Endothelial cell of umbilical vein (primary cell): ENCODE results near the gene OCRL.

Source experiments
- CTCF ChIP-seq, 2 donors: IDR thresholded peaks; 1 replicate in 1 of 2; 2 replicates in 1 of 2; pipeline ENCODE4 v1.5.1; 2011; ENCODE audit warnings: low read length in 2 of 2, mild to moderate bottlenecking in 2 of 2, moderate library complexity in 2 of 2, control low read depth in 1 of 2, inconsistent platforms in 1 of 2, low read depth in 1 of 2; ENCODE audit not compliant: insufficient read depth in 1 of 2; ENCODE audit errors: extremely low read depth in 1 of 2
- EZH2 ChIP-seq: IDR thresholded peaks from 2 replicates; pipeline ENCODE4 v1.6.1; 2012; ENCODE audit warnings: borderline replicate concordance, low read depth, mild to moderate bottlenecking, moderate library complexity, low read length, inconsistent platforms; ENCODE audit not compliant: severe bottlenecking
- MYC ChIP-seq: IDR thresholded peaks from one replicate; pipeline ENCODE4 v1.6.1; 2011; ENCODE audit warnings: mild to moderate bottlenecking, low read depth, low read length
- POLR2A ChIP-seq: IDR thresholded peaks from 2 replicates; pipeline ENCODE4 v1.6.1; 2012; ENCODE audit warnings: low read depth, mild to moderate bottlenecking, control low read depth, low read length
- POLR2AphosphoS5 ChIP-seq: IDR thresholded peaks from 2 replicates; pipeline ENCODE4 v1.6.1; 2012; ENCODE audit warnings: low read depth, mild to moderate bottlenecking, control low read depth, low read length, moderate library complexity; ENCODE audit not compliant: insufficient read depth

GRCh38 chrX:129586446-129586845 lies 46.4 kb downstream of the OCRL start:
- no peak for TF ChIP-seq CTCF (IDR thresholded peaks at IDR 0.05; ENCODE audit: extremely low read depth in 1 of 2, insufficient read depth in 1 of 2, low read depth in 1 of 2, low read length in 2 of 2)
- TF ChIP-seq MYC = no peak
- no peak for TF ChIP-seq POLR2AphosphoS5
- TF ChIP-seq EZH2 = no peak
- no peak for TF ChIP-seq POLR2A
